ENCODE data around the gene PSAT1.

Gene PSAT1

GRCh38 chr9:78316166-78316892 lies 19.4 kb downstream of the PSAT1 start:
- H3K36me3 ChIP-seq (ENCODE audit: insufficient read depth, low read length) = no peaks in the 10 kb centered on the region
- H3K4me3 ChIP-seq (ENCODE audit: low read depth in 1 of 2, low read length in 2 of 2) = no peak overlapping the region
- no peaks in the 10 kb centered on the region for H3K9me3 ChIP-seq (ENCODE audit: insufficient read depth, low read length, severe bottlenecking)
- H3K4me2 ChIP-seq (ENCODE audit: insufficient read depth, low read length) = no peak overlapping the region
- no peak overlapping the region for H3K9ac ChIP-seq (ENCODE audit: low read depth, low read length)
- H2AFZ ChIP-seq (ENCODE audit: low read depth, low read length) = no peak overlapping the region
- ATAC-seq (ENCODE audit: insufficient read depth, low read depth) (no peak), DNase-seq (no peak)
- no peaks in the 10 kb centered on the region for H3K79me2 ChIP-seq (ENCODE audit: insufficient read depth, low read length)
- no peaks in the 10 kb centered on the region for H3K27me3 ChIP-seq (ENCODE audit: insufficient read depth, low read length, poor library complexity)
- H3K27ac ChIP-seq (ENCODE audit: low read length) = no peak overlapping the region
- H4K20me1 ChIP-seq (ENCODE audit: insufficient read depth, low read length) = no peaks in the 10 kb centered on the region
- TF ChIP-seq EZH2 (IDR thresholded peaks at IDR 0.05; ENCODE audit: borderline replicate concordance, low read depth, low read length, severe bottlenecking) (no peak), CTCF (IDR thresholded peaks at IDR 0.05; ENCODE audit: borderline replicate concordance, extremely low read depth, low read length, poor library complexity, severe bottlenecking) (no peak)
- H3K4me1 ChIP-seq (ENCODE audit: insufficient read depth, low read length) = no peaks in the 10 kb centered on the region

- Histone ChIP-seq H2AFZ (ENCODE audit: low read depth, low read length) (no peak overlapping the region), H3K27me3 (ENCODE audit: insufficient read depth, low read length, poor library complexity) (no peaks in the 10 kb centered on the region), H4K20me1 (ENCODE audit: insufficient read depth, low read length) (no peaks in the 10 kb centered on the region), H3K9ac (ENCODE audit: low read depth, low read length) (no peak overlapping the region), H3K4me2 (ENCODE audit: insufficient read depth, low read length) (no peak overlapping the region), H3K27ac (ENCODE audit: low read length) (no peak overlapping the region), H3K79me2 (ENCODE audit: insufficient read depth, low read length) (no peaks in the 10 kb centered on the region), H3K4me3 (ENCODE audit: low read depth in 1 of 2, low read length in 2 of 2) (no peak overlapping the region), H3K36me3 (ENCODE audit: insufficient read depth, low read length) (no peaks in the 10 kb centered on the region), H3K9me3 (ENCODE audit: insufficient read depth, low read length, severe bottlenecking) (no peaks in the 10 kb centered on the region), H3K4me1 (ENCODE audit: insufficient read depth, low read length) (no peaks in the 10 kb centered on the region)
- TF ChIP-seq CTCF (IDR thresholded peaks at IDR 0.05; ENCODE audit: borderline replicate concordance, extremely low read depth, low read length, poor library complexity, severe bottlenecking) (no peak), EZH2 (IDR thresholded peaks at IDR 0.05; ENCODE audit: borderline replicate concordance, low read depth, low read length, severe bottlenecking) (no peak)
- ATAC-seq (ENCODE audit: insufficient read depth, low read depth) (no peak), DNase-seq (no peak)
Observed at GRCh38 chr9:78319197-78320029, 22.5 kb downstream of the PSAT1 start.

GRCh38 chr9:78320030-78320693 lies 23.2 kb downstream of the PSAT1 start:
- ATAC-seq (ENCODE audit: insufficient read depth, low read depth) = no peak
- Histone ChIP-seq H3K4me1 (ENCODE audit: insufficient read depth, low read length) (no peaks in the 10 kb centered on the region), H3K27ac (ENCODE audit: low read length) (no peak overlapping the region), H3K4me2 (ENCODE audit: insufficient read depth, low read length) (no peak overlapping the region), H3K9ac (ENCODE audit: low read depth, low read length) (no peak overlapping the region), H3K27me3 (ENCODE audit: insufficient read depth, low read length, poor library complexity) (no peaks in the 10 kb centered on the region), H2AFZ (ENCODE audit: low read depth, low read length) (no peak overlapping the region), H3K36me3 (ENCODE audit: insufficient read depth, low read length) (no peaks in the 10 kb centered on the region), H4K20me1 (ENCODE audit: insufficient read depth, low read length) (no peaks in the 10 kb centered on the region), H3K79me2 (ENCODE audit: insufficient read depth, low read length) (no peaks in the 10 kb centered on the region), H3K9me3 (ENCODE audit: insufficient read depth, low read length, severe bottlenecking) (no peaks in the 10 kb centered on the region), H3K4me3 (ENCODE audit: low read depth in 1 of 2, low read length in 2 of 2) (no peak overlapping the region)
- no peak for DNase-seq
- no peak for TF ChIP-seq EZH2 (IDR thresholded peaks at IDR 0.05; ENCODE audit: borderline replicate concordance, low read depth, low read length, severe bottlenecking)
- TF ChIP-seq CTCF (IDR thresholded peaks at IDR 0.05; ENCODE audit: borderline replicate concordance, extremely low read depth, low read length, poor library complexity, severe bottlenecking) = no peak

All from DND-41 (cell line).